Epithelial cell of esophagus (primary cell): ENCODE data around the gene TAS1R1.
A peak's percentile ranks its signal among the peaks of the same experiment; 100 is the strongest.

Source experiments
- DNase-seq: peaks from one replicate; pipeline ENCODE4 v3.0.0; 2010; ENCODE audit warnings: low read depth
- H3K4me3 ChIP-seq: 2 replicates; pipeline ENCODE4 v1.5.1; 2011; ENCODE audit warnings: mild to moderate bottlenecking, low read length, control low read depth
- CTCF ChIP-seq: IDR thresholded peaks from 2 replicates; pipeline ENCODE4 v1.5.1; 2011; ENCODE audit warnings: low read depth, mild to moderate bottlenecking, low read length, control low read depth, inconsistent platforms; ENCODE audit not compliant: insufficient read depth; ENCODE audit errors: missing control alignments

The TAS1R1 gene

GRCh38 chr1:6581561-6582305, 26.6 kb downstream of the TAS1R1 start:
- no peak overlapping the region for H3K4me3 ChIP-seq
- TF ChIP-seq CTCF = no peak
- peak; percentile 86 for DNase-seq

- TF ChIP-seq CTCF = no peak
- no peak overlapping the region for H3K4me3 ChIP-seq
- no peak for DNase-seq
These were observed 27.3 kb downstream of the TAS1R1 start for GRCh38 chr1:6582370-6582769.

- no peak for DNase-seq
- H3K4me3 ChIP-seq = no peak overlapping the region
- peak; percentile 21 for TF ChIP-seq CTCF
These were observed 29.3 kb downstream of the TAS1R1 start for GRCh38 chr1:6584126-6585080.

GRCh38 chr1:6585081-6585722, 30.1 kb downstream of the TAS1R1 start:
- no peak for DNase-seq
- no peak overlapping the region for H3K4me3 ChIP-seq
- no peak for TF ChIP-seq CTCF

- no peak for DNase-seq
- no peak overlapping the region for H3K4me3 ChIP-seq
- no peak for TF ChIP-seq CTCF
These were observed 30.7 kb downstream of the TAS1R1 start for GRCh38 chr1:6585841-6586240.

- DNase-seq = no peak
- no peak overlapping the region for H3K4me3 ChIP-seq
- no peak for TF ChIP-seq CTCF
These were observed 31.3 kb downstream of the TAS1R1 start for GRCh38 chr1:6586404-6586816.
